Measurements from ENCODE around the gene TBC1D9B. TPM values are rescaled to one million over a fixed set of nuclear protein-coding genes. Genes with fewer than 3 reads are reported as not detected.

TBC1D9B gene
- total RNA-seq, 2 experiments from 2014 or later: 94.2 to 98.1 TPM

GRCh38 chr5:179890751-179891682 lies 16.7 kb downstream of the TBC1D9B start:
- POLR2A ChIA-PET: no interaction called here
- CTCF ChIA-PET: no interaction called here

GRCh38 chr5:179889885-179890284 lies 17.8 kb downstream of the TBC1D9B start:
- ChIA-PET POLR2A (no interaction called here), CTCF (interaction anchor here (0.6 kb wide), 1 partner anchor 543 kb away, joined by 4 read pairs; no protein-coding TSS in a partner anchor)

GRCh38 chr5:179887802-179888201 lies 19.9 kb downstream of the TBC1D9B start:
- POLR2A ChIA-PET: no interaction called here

GRCh38 chr5:179887095-179887494 lies 20.6 kb downstream of the TBC1D9B start:
- ChIA-PET POLR2A (no interaction called here), CTCF (no interaction called here)

More at GRCh38 chr5:179887802-179888201, 19.9 kb downstream of the TBC1D9B start:
- CTCF ChIA-PET: no interaction called here

- CTCF ChIA-PET: no interaction called here
- POLR2A ChIA-PET: no interaction called here
Observed at GRCh38 chr5:179886190-179886911, 21.3 kb downstream of the TBC1D9B start.

- POLR2A ChIA-PET: no interaction called here
- CTCF ChIA-PET: no interaction called here
Observed at GRCh38 chr5:179885491-179886090, 22.1 kb downstream of the TBC1D9B start.

- CTCF ChIA-PET: no interaction called here
- POLR2A ChIA-PET: no interaction called here
Observed at GRCh38 chr5:179883163-179883562, 24.5 kb downstream of the TBC1D9B start.

GRCh38 chr5:179882338-179882737 lies 25.4 kb downstream of the TBC1D9B start:
- CTCF ChIA-PET: no interaction called here
- POLR2A ChIA-PET: no interaction called here

GRCh38 chr5:179880848-179881590 lies 26.7 kb downstream of the TBC1D9B start:
- POLR2A ChIA-PET: no interaction called here
- CTCF ChIA-PET: interaction anchor here (0.6 to 0.9 kb wide), 3 partner anchors 14 to 798 kb away, joined by 3 to 4 read pairs (median 4); partner anchors contain the start of gene FLT4

GRCh38 chr5:179880066-179880650 lies 27.5 kb downstream of the TBC1D9B start:
- ChIA-PET CTCF (no interaction called here), POLR2A (interaction anchor here (0.5 kb wide), 1 partner anchor 168 kb away, joined by 10 read pairs; no protein-coding TSS in a partner anchor)

GRCh38 chr5:179879690-179880010 lies 28.0 kb downstream of the TBC1D9B start:
- POLR2A ChIA-PET: interaction anchor here (0.5 kb wide), 1 partner anchor 168 kb away, joined by 10 read pairs; no protein-coding TSS in a partner anchor
- CTCF ChIA-PET: no interaction called here

GRCh38 chr5:179879003-179879689 lies 28.6 kb downstream of the TBC1D9B start:
- ChIA-PET CTCF (interaction anchor here (0.5 kb wide), 1 partner anchor 142 kb away, joined by 3 read pairs; no protein-coding TSS in a partner anchor), POLR2A (interaction anchor here (0.5 kb wide), 1 partner anchor 167 kb away, joined by 10 read pairs; no protein-coding TSS in a partner anchor)

GRCh38 chr5:179878222-179879002 lies 29.3 kb downstream of the TBC1D9B start:
- POLR2A ChIA-PET: interaction anchor here (0.6 kb wide), 1 partner anchor 50 kb away, joined by 9 read pairs; no protein-coding TSS in a partner anchor
- CTCF ChIA-PET: interaction anchor here (0.5 kb wide), 1 partner anchor 141 kb away, joined by 3 read pairs; no protein-coding TSS in a partner anchor

- CTCF ChIA-PET: interaction anchor here (0.7 to 1.5 kb wide), 2 partner anchors 13 to 142 kb away, joined by 3 to 5 read pairs; no protein-coding TSS in a partner anchor
Observed at GRCh38 chr5:179876610-179876952, 31.1 kb downstream of the TBC1D9B start.

GRCh38 chr5:179875741-179876609 lies 31.7 kb downstream of the TBC1D9B start:
- ChIA-PET CTCF (interaction anchor here (0.7 to 1.5 kb wide), 2 partner anchors 13 to 142 kb away, joined by 3 to 5 read pairs; no protein-coding TSS in a partner anchor), POLR2A (no interaction called here)

More at GRCh38 chr5:179876610-179876952, 31.1 kb downstream of the TBC1D9B start:
- POLR2A ChIA-PET: no interaction called here

- ChIA-PET CTCF (no interaction called here), POLR2A (no interaction called here)
Observed at GRCh38 chr5:179874536-179875292, 33.0 kb downstream of the TBC1D9B start.

All from activated CD8-positive, alpha-beta memory T cell treated with anti-CD3 and anti-CD28 coated beads for 36 hours (primary cell).